B cell (primary cell): ENCODE data around the gene MAML2. TPM values are rescaled to one million over a fixed set of nuclear protein-coding genes. Genes with fewer than 3 reads are reported as not detected.

Source experiments
- ATAC-seq: fragments of 200-7000 bp; cut with Tn5 transposase; one replicate; pipeline ENCODE4 v1.10.0; 2021; ENCODE audit warnings: low read depth, mild to moderate bottlenecking, moderate number of reproducible peaks, moderate library complexity
- CTCF ChIA-PET: fragments of 350-600 bp; sonication (Branson Sonifier 250); formaldehyde crosslinking; loops from one replicate; lab custom pipeline; 2021; ENCODE audit warnings: antibody characterized with exemption, inconsistent platforms; lab: Charles Lee
- POLR2A ChIA-PET: fragments of 350-600 bp; sonication (Branson Sonifier 250); formaldehyde crosslinking; loops from one replicate; lab custom pipeline; 2021; ENCODE audit warnings: antibody characterized with exemption; lab: Charles Lee
- DNase-seq: peaks from one replicate; pipeline ENCODE4 v3.0.0; 2013
- H2AFZ ChIP-seq: 2 replicates; pipeline ENCODE4 v1.6.1; 2012; ENCODE audit warnings: mild to moderate bottlenecking, low read depth, low read length; ENCODE audit not compliant: insufficient read depth, poor library complexity, severe bottlenecking
- H3K27ac ChIP-seq, 2 donors: 1 replicate in 1 of 2; 2 replicates in 1 of 2; pipeline ENCODE4 v1.5.1; 2012 to 2013; ENCODE audit warnings: low read length in 2 of 2, mild to moderate bottlenecking in 2 of 2, moderate library complexity in 1 of 2
- H3K27me3 ChIP-seq, 4 experiments: fragments of 200-600 bp in 1 of 4; sonication (generic) in 1 of 4; replicated peaks in 1 of 4; 1 replicate in 2 of 4; 2 replicates in 2 of 4; pipeline versions ENCODE4 v1.6.1 to v1.7.0; 2013 to 2016; ENCODE audit warnings: low read length in 3 of 4, mild to moderate bottlenecking in 2 of 4, mixed read lengths in 1 of 4, moderate library complexity in 1 of 4; ENCODE audit not compliant: insufficient read depth in 4 of 4, control insufficient read depth in 3 of 4; ENCODE audit errors: control extremely low read depth in 1 of 4
- H3K36me3 ChIP-seq, 2 experiments: replicated peaks in 1 of 2; 1 replicate in 1 of 2; 2 replicates in 1 of 2; pipeline versions ENCODE4 v1.6.1 to v1.7.1; 2013; ENCODE audit warnings: low read length in 1 of 2; ENCODE audit not compliant: insufficient read depth in 2 of 2, control insufficient read depth in 1 of 2; ENCODE audit errors: control extremely low read depth in 1 of 2, extremely low read depth in 1 of 2
- H3K4me1 ChIP-seq, 2 donors: fragments of 200-600 bp in 1 of 2; sonication (generic) in 1 of 2; 1 replicate in 1 of 2; 2 replicates in 1 of 2; pipeline versions ENCODE4 v1.5.1 to v1.6.1; 2013 to 2017; ENCODE audit warnings: low read length in 2 of 2; ENCODE audit not compliant: control insufficient read depth in 2 of 2, insufficient read depth in 2 of 2
- H3K4me2 ChIP-seq: replicated peaks from 2 replicates; pipeline ENCODE3; 2012; ENCODE audit warnings: mild to moderate bottlenecking, low read depth, low read length; ENCODE audit not compliant: poor library complexity, severe bottlenecking
- H3K4me3 ChIP-seq, 5 experiments: fragments of 200-600 bp in 1 of 5; sonication (generic) in 1 of 5; 1 replicate in 3 of 5; 2 replicates in 2 of 5; pipeline versions ENCODE4 v1.5.1 to v1.7.0; 2011 to 2016; ENCODE audit warnings: low read length in 4 of 5, mild to moderate bottlenecking in 4 of 5, low read depth in 2 of 5, control low read depth in 1 of 5, moderate library complexity in 1 of 5; ENCODE audit not compliant: insufficient read depth in 1 of 5; ENCODE audit errors: control extremely low read depth in 1 of 5, extremely low read depth in 1 of 5
- H3K79me2 ChIP-seq: fragments of 200-600 bp; sonication (generic); one replicate; pipeline ENCODE4 v1.6.0; 2016; ENCODE audit warnings: low read length; ENCODE audit not compliant: control insufficient read depth, insufficient read depth
- H3K9ac ChIP-seq: fragments of 200-600 bp; sonication (generic); 2 replicates; pipeline ENCODE4 v1.6.1; 2017; ENCODE audit warnings: mild to moderate bottlenecking, low read length, moderate library complexity
- H3K9me3 ChIP-seq, 3 donors: one replicate each; pipeline versions ENCODE4 v1.6.1 to v1.7.1; 2013; ENCODE audit warnings: low read length in 2 of 3; ENCODE audit not compliant: control insufficient read depth in 2 of 3, insufficient read depth in 1 of 3; ENCODE audit errors: control extremely low read depth in 1 of 3
- H4K20me1 ChIP-seq: 2 replicates; pipeline ENCODE4 v1.6.0; 2012; ENCODE audit warnings: mild to moderate bottlenecking, low read length; ENCODE audit not compliant: insufficient read depth, control insufficient read depth, poor library complexity, severe bottlenecking
- H3K27ac Mint-ChIP-seq: one replicate; pipeline ENCODE4 v1.8.0; 2021; ENCODE audit warnings: mixed read lengths
- H3K27me3 Mint-ChIP-seq: one replicate; pipeline ENCODE4 v1.8.0; 2021; ENCODE audit warnings: mixed read lengths
- H3K4me1 Mint-ChIP-seq: one replicate; pipeline ENCODE4 v1.8.0; 2021; ENCODE audit warnings: mixed read lengths
- H3K4me3 Mint-ChIP-seq: one replicate; pipeline ENCODE4 v1.8.0; 2021; ENCODE audit warnings: mixed read lengths
- H3K9me3 Mint-ChIP-seq: one replicate; pipeline ENCODE4 v1.8.0; 2022; ENCODE audit warnings: mixed read lengths; ENCODE audit not compliant: insufficient read depth
- CTCF ChIP-seq: fragments of 200-600 bp; IDR thresholded peaks from one replicate; pipeline ENCODE4 v1.8.0; 2022; ENCODE audit warnings: antibody characterized with exemption, mild to moderate bottlenecking
- EZH2 ChIP-seq: IDR thresholded peaks from 2 replicates; pipeline ENCODE4 v1.6.1; 2012; ENCODE audit warnings: borderline replicate concordance, low read depth, mild to moderate bottlenecking, moderate library complexity, low read length; ENCODE audit not compliant: insufficient read depth, poor library complexity, severe bottlenecking
- WGBS: methylation state at CpG from one replicate; pipeline ENCODE4 v1.1.5; 2013; ENCODE audit warnings: missing lambda C conversion rate; ENCODE audit not compliant: insufficient coverage; 5-methylcytosine and 5-hydroxymethylcytosine counted together
- intact Hi-C: fragments of 100-400 bp; cut with micrococcal nuclease; formaldehyde crosslinking; loops from one replicate; pipeline ENCODE4 v1.10.0; 2022
- polyA plus RNA-seq: library from polyadenylated mRNA; depleted of rRNA; stranded (reverse); fragments of >200 nt; gene quantifications from 2 replicates; pipeline ENCODE4 v1.2.3, GENCODE V29; 2012
- total RNA-seq, 2 donors: library from RNA; stranded (reverse); fragments of 120-200 nt in 1 of 2; gene quantifications; 1 replicate in 1 of 2; 2 replicates in 1 of 2; pipeline versions ENCODE4 v1.2.3 to v1.2.4, GENCODE V29; 2013 to 2022

MAML2 gene
- total and polyA plus RNA-seq, 2 donors (not counting 1 experiment from before 2014, with no cell fraction given), result 10.7 to 26.4 TPM

DNA sequence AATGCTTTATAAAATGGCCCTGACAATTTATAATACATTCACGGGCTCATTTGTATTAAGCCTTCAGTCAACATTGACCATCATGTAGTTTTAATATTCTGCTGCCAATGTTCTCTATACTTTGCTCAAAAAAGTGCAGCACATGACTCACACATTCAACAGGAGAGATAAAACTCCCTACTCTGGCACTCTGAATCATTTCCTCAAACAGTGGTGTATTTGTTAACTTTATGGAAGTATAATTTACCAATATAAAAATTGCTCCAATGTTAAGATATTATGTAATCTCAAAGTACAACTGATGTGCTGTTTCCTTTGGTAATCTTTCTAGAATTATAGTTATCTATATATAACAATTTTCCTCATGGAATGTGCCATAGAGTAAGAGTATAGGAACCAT, 39.9 kb downstream of the MAML2 start:
- H3K27ac Mint-ChIP-seq, result no peak overlapping the region
- no peak overlapping the region for H3K9ac ChIP-seq
- H3K4me3 ChIP-seq, result no peak overlapping the region
- POLR2A ChIA-PET, result no interaction called here
- no peaks in the 10 kb centered on the region for H3K27me3 ChIP-seq
- H3K4me1 ChIP-seq, result peaks cover 6 to 7% of the 10 kb centered on the region in 2 donors
- H3K27ac ChIP-seq, result no peak overlapping the region
- no peak for ATAC-seq
- peaks cover 43% of the 10 kb centered on the region for H3K4me1 Mint-ChIP-seq
- no peak overlapping the region for H3K4me3 Mint-ChIP-seq
- peaks cover 20% of the 10 kb centered on the region for H3K79me2 ChIP-seq
- CTCF ChIA-PET, result interaction anchor here (0.5 kb wide), 1 partner anchor 92 kb away, joined by 4 read pairs; no protein-coding TSS in a partner anchor
- no peaks in the 10 kb centered on the region for H3K9me3 Mint-ChIP-seq
- H2AFZ ChIP-seq, result no peak overlapping the region
- 80% methylated on average over 1 of the region's 1 CpG for WGBS
- no peak overlapping the region for H3K4me2 ChIP-seq
- no peak for DNase-seq
- no peaks in the 10 kb centered on the region for H4K20me1 ChIP-seq
- H3K27me3 Mint-ChIP-seq, result no peaks in the 10 kb centered on the region
- no peaks in the 10 kb centered on the region for H3K9me3 ChIP-seq
- H3K36me3 ChIP-seq, result peaks cover 0 to 4% of the 10 kb centered on the region in 2 experiments
- intact Hi-C loops, result no loop called here
- TF ChIP-seq EZH2, result no peak
- TF ChIP-seq CTCF, result no peak

DNA sequence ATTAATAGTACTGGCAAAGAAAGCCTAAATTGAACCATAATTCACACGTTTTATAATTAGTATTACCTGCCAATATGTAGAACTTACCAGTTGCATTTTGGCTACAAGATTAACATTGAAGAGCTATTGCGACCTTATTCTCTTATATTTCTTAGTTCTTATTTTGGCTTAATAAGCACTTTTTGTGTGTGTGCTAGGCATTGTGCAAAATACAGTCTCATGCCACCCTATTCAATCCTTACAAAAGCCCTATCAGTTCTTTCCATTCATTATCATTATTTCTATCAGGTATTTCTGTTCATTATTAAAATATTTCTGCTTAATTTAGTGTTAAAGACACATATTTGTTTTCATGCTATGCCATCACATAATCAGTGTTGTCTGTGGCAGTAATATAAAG, 41.2 kb downstream of the MAML2 start:
- peaks cover 6 to 7% of the 10 kb centered on the region in 2 donors for H3K4me1 ChIP-seq
- Mint-ChIP-seq H3K27me3 (no peaks in the 10 kb centered on the region), H3K4me1 (peaks cover 34% of the 10 kb centered on the region), H3K9me3 (no peaks in the 10 kb centered on the region), H3K27ac (no peak overlapping the region), H3K4me3 (no peak overlapping the region)
- peaks cover 15% of the 10 kb centered on the region for H3K79me2 ChIP-seq
- no peaks in the 10 kb centered on the region for H4K20me1 ChIP-seq
- H2AFZ ChIP-seq, result no peak overlapping the region
- POLR2A ChIA-PET, result no interaction called here
- TF ChIP-seq EZH2, result no peak
- no peak for TF ChIP-seq CTCF
- no CpG with 5 or more reads among the region's 2 CpGs for WGBS
- no peaks in the 10 kb centered on the region for H3K27me3 ChIP-seq
- no peak overlapping the region for H3K9ac ChIP-seq
- intact Hi-C loops, result no loop called here
- H3K27ac ChIP-seq, result no peak overlapping the region
- no peaks in the 10 kb centered on the region for H3K9me3 ChIP-seq
- no peak overlapping the region for H3K4me3 ChIP-seq
- DNase-seq (no peak), ATAC-seq (no peak)
- H3K4me2 ChIP-seq, result no peak overlapping the region
- H3K36me3 ChIP-seq, result peaks cover 0 to 5% of the 10 kb centered on the region in 2 experiments
- CTCF ChIA-PET, result no interaction called here
